CD4-positive, CD25-positive, alpha-beta regulatory T cell (primary cell): ENCODE measurements around the gene MTG2. TPM values are rescaled to one million over a fixed set of nuclear protein-coding genes. Genes with fewer than 3 reads are reported as not detected.

Experiments used
- ATAC-seq, 2 donors: fragments of 150-1000 bp; cut with Tn5 transposase; one replicate each; pipeline ENCODE4 v1.10.0; 2021; ENCODE audit warnings: low read depth in 2 of 2, moderate number of reproducible peaks in 2 of 2, moderate library complexity in 1 of 2
- DNase-seq, 3 donors: peaks; one replicate each; pipeline versions ENCODE4 v3.0.0 to v3.0.0-alpha.2; 2012 to 2022; ENCODE audit warnings: mixed read lengths in 1 of 3
- H3K27ac ChIP-seq: one replicate; pipeline ENCODE4 v1.7.0; 2013; ENCODE audit warnings: mild to moderate bottlenecking, low read length; ENCODE audit not compliant: insufficient read depth, poor library complexity, severe bottlenecking
- H3K27me3 ChIP-seq: one replicate; pipeline ENCODE4 v1.7.0; 2013; ENCODE audit warnings: low read length; ENCODE audit not compliant: control insufficient read depth, insufficient read depth
- H3K36me3 ChIP-seq: one replicate; pipeline ENCODE4 v1.7.0; 2013; ENCODE audit warnings: mild to moderate bottlenecking, low read length, moderate library complexity; ENCODE audit not compliant: control insufficient read depth, insufficient read depth
- H3K4me1 ChIP-seq: 2 replicates; pipeline ENCODE4 v1.7.0; 2013; ENCODE audit warnings: mild to moderate bottlenecking, low read length; ENCODE audit not compliant: insufficient read depth, control insufficient read depth, poor library complexity, severe bottlenecking
- H3K4me3 ChIP-seq: one replicate; pipeline ENCODE4 v1.7.0; 2013; ENCODE audit warnings: low read depth, mild to moderate bottlenecking, low read length, moderate library complexity
- H3K9me3 ChIP-seq, 2 experiments: 1 replicate in 1 of 2; 2 replicates in 1 of 2; pipeline ENCODE4 v1.7.0; 2013; ENCODE audit warnings: low read length in 2 of 2, mild to moderate bottlenecking in 1 of 2, moderate library complexity in 1 of 2; ENCODE audit not compliant: control insufficient read depth in 2 of 2
- H3K27ac Mint-ChIP-seq, 3 donors: one replicate each; pipeline ENCODE4 v1.8.0; 2020 to 2022; ENCODE audit warnings: mild to moderate bottlenecking in 3 of 3, mixed read lengths in 3 of 3, moderate library complexity in 2 of 3
- H3K27me3 Mint-ChIP-seq: one replicate; pipeline ENCODE4 v1.8.0; 2022; ENCODE audit warnings: mild to moderate bottlenecking, mixed read lengths
- H3K36me3 Mint-ChIP-seq: one replicate; pipeline ENCODE4 v1.8.0; 2020; ENCODE audit warnings: mixed read lengths
- H3K4me1 Mint-ChIP-seq, 4 donors: one replicate each; pipeline ENCODE4 v1.8.0; 2020 to 2022; ENCODE audit warnings: mixed read lengths in 4 of 4, mild to moderate bottlenecking in 1 of 4
- H3K4me3 Mint-ChIP-seq, 4 donors: one replicate each; pipeline ENCODE4 v1.8.0; 2020 to 2022; ENCODE audit warnings: mild to moderate bottlenecking in 4 of 4, mixed read lengths in 4 of 4, moderate library complexity in 3 of 4
- H3K9me3 Mint-ChIP-seq, 7 donors: one replicate each; pipeline ENCODE4 v1.8.0; 2020 to 2022; ENCODE audit warnings: mixed read lengths in 7 of 7, mild to moderate bottlenecking in 3 of 7, moderate library complexity in 2 of 7
- polyA plus RNA-seq, 4 donors: library from polyadenylated mRNA; unstranded; fragments of 300-500 nt; fragmentation: Illumina TruSeq; gene quantifications; one replicate each; pipeline ENCODE4 v1.2.3, GENCODE V29; 2021
- total RNA-seq: library from RNA; stranded (reverse); gene quantifications from one replicate; pipeline ENCODE4 v1.2.3, GENCODE V29; 2022

MTG2 gene
- total and polyA plus RNA-seq, 5 donors from 2014 or later, result 17.5 to 23.6 (median 18.9) TPM

GRCh38 chr20:62159839-62160238 lies 23.0 kb upstream of the MTG2 start:
- Mint-ChIP-seq H3K4me1 (peaks cover 0 to 21% (median 3%) of the 10 kb centered on the region in 4 donors), H3K9me3 (peaks cover 0 to 1% (median 0%) of the 10 kb centered on the region in 7 donors)
- DNase-seq, result peak in 1 of 3 donors; percentile 30

DNA sequence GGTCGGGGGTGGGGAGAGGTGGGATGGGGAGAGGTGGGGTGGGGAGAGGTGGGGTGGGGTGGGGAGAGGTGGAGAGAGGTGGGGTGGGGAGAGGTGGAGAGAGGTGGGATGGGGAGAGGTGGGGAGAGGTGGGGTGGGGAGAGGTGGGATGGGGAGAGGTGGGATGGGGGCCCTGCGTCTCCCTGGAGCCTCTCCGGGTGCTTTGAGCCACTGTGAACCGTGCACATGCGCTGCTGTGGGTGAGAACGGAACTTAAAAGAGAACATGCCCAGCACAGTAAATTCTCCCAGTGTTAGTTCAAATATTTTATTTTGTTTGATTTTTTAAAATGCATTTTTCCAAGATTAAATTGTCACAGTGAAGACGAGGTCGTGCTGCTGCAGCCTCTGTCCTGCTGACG lies 22.6 kb upstream of the MTG2 start:
- peaks cover 0 to 1% (median 0%) of the 10 kb centered on the region in 7 donors for H3K9me3 Mint-ChIP-seq
- Histone ChIP-seq H3K27me3 (no peaks in the 10 kb centered on the region), H3K4me1 (peaks cover 8% of the 10 kb centered on the region), H3K4me3 (no peak overlapping the region), H3K36me3 (peaks cover 20% of the 10 kb centered on the region), H3K27ac (no peak overlapping the region), H3K9me3 (no peaks in the 10 kb centered on the region)
- H3K36me3 Mint-ChIP-seq, result peaks cover 11% of the 10 kb centered on the region
- DNase-seq, result no peak
- ATAC-seq, result no peak
- no peaks in the 10 kb centered on the region for H3K27me3 Mint-ChIP-seq
- no peak overlapping the region for H3K4me3 Mint-ChIP-seq
- H3K4me1 Mint-ChIP-seq, result peaks cover 0 to 20% (median 2%) of the 10 kb centered on the region in 4 donors
- no peak overlapping the region for H3K27ac Mint-ChIP-seq

More at GRCh38 chr20:62159839-62160238, 23.0 kb upstream of the MTG2 start:
- no peaks in the 10 kb centered on the region for H3K27me3 ChIP-seq
- H3K4me3 ChIP-seq, result no peak overlapping the region
- H3K9me3 ChIP-seq, result no peaks in the 10 kb centered on the region
- peaks cover 8% of the 10 kb centered on the region for H3K4me1 ChIP-seq
- H3K36me3 Mint-ChIP-seq, result peaks cover 13% of the 10 kb centered on the region
- no peak overlapping the region for H3K4me3 Mint-ChIP-seq
- peak overlapping the region in 1 of 3 donors; percentile 62 for H3K27ac Mint-ChIP-seq
- no peak overlapping the region for H3K27ac ChIP-seq
- no peaks in the 10 kb centered on the region for H3K27me3 Mint-ChIP-seq
- ATAC-seq, result no peak
- H3K36me3 ChIP-seq, result peaks cover 17% of the 10 kb centered on the region

GRCh38 chr20:62160876-62161275 lies 22.0 kb upstream of the MTG2 start:
- ATAC-seq (no peak), DNase-seq (no peak)
- Mint-ChIP-seq H3K27ac (no peak overlapping the region), H3K4me3 (no peak overlapping the region), H3K9me3 (peaks cover 0 to 1% (median 0%) of the 10 kb centered on the region in 7 donors), H3K36me3 (peaks cover 4% of the 10 kb centered on the region), H3K27me3 (no peaks in the 10 kb centered on the region), H3K4me1 (peaks cover 0 to 15% (median 2%) of the 10 kb centered on the region in 4 donors)
- Histone ChIP-seq H3K36me3 (peaks cover 26% of the 10 kb centered on the region), H3K9me3 (no peaks in the 10 kb centered on the region), H3K27me3 (no peaks in the 10 kb centered on the region), H3K27ac (no peak overlapping the region), H3K4me1 (peaks cover 8% of the 10 kb centered on the region), H3K4me3 (no peak overlapping the region)

GRCh38 chr20:62161347-62161746 lies 21.5 kb upstream of the MTG2 start:
- H3K4me3 ChIP-seq, result no peak overlapping the region
- ATAC-seq, result no peak
- H3K27me3 ChIP-seq, result no peaks in the 10 kb centered on the region
- H3K27ac ChIP-seq, result no peak overlapping the region
- peaks cover 0 to 1% (median 0%) of the 10 kb centered on the region in 7 donors for H3K9me3 Mint-ChIP-seq
- H3K27ac Mint-ChIP-seq, result no peak overlapping the region
- H3K9me3 ChIP-seq, result no peaks in the 10 kb centered on the region
- H3K4me1 Mint-ChIP-seq, result peaks cover 0 to 13% (median 2%) of the 10 kb centered on the region in 4 donors
- H3K4me1 ChIP-seq, result peaks cover 8% of the 10 kb centered on the region
- no peak for DNase-seq
- no peak overlapping the region for H3K4me3 Mint-ChIP-seq
- H3K36me3 ChIP-seq, result peaks cover 30% of the 10 kb centered on the region
- H3K36me3 Mint-ChIP-seq, result peaks cover 3% of the 10 kb centered on the region
- no peaks in the 10 kb centered on the region for H3K27me3 Mint-ChIP-seq

GRCh38 chr20:62162765-62163484 lies 19.9 kb upstream of the MTG2 start:
- peaks cover 0 to 7% (median 2%) of the 10 kb centered on the region in 4 donors for H3K4me1 Mint-ChIP-seq
- DNase-seq (no peak), ATAC-seq (no peak)
- no peak overlapping the region for H3K27ac Mint-ChIP-seq
- H3K9me3 ChIP-seq, result no peaks in the 10 kb centered on the region
- H3K4me3 Mint-ChIP-seq, result no peak overlapping the region
- H3K36me3 Mint-ChIP-seq, result peaks cover 3% of the 10 kb centered on the region
- no peaks in the 10 kb centered on the region for H3K27me3 Mint-ChIP-seq
- no peak overlapping the region for H3K27ac ChIP-seq
- no peak overlapping the region for H3K4me3 ChIP-seq
- H3K27me3 ChIP-seq, result no peaks in the 10 kb centered on the region
- no peaks in the 10 kb centered on the region for H3K9me3 Mint-ChIP-seq
- peaks cover 30% of the 10 kb centered on the region for H3K36me3 ChIP-seq
- H3K4me1 ChIP-seq, result no peaks in the 10 kb centered on the region

DNA sequence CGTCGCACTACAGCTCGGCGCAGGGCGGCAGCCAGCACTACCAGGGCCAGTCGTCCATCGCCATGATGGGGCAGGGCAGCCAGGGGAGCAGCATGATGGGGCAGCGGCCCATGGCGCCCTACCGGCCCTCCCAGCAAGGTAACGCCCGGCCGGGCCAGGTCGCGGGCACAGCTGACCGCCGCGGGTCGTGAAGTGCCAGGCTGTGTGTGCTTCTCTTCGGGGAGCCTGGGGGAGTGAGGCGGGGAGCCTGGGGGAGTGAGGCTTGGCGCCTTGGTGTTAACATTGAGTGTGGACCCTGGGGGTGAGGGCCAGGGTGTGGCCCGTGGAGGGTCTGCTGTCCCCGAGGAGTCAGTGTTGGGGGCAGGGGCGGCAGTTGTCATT lies 19.4 kb upstream of the MTG2 start:
- H3K9me3 ChIP-seq, result no peaks in the 10 kb centered on the region
- H3K36me3 ChIP-seq, result peaks cover 34% of the 10 kb centered on the region
- H3K4me3 Mint-ChIP-seq, result no peak overlapping the region
- no peak overlapping the region for H3K27ac ChIP-seq
- DNase-seq (no peak), ATAC-seq (no peak)
- H3K27me3 Mint-ChIP-seq, result no peaks in the 10 kb centered on the region
- no peaks in the 10 kb centered on the region for H3K9me3 Mint-ChIP-seq
- no peak overlapping the region for H3K4me3 ChIP-seq
- H3K27me3 ChIP-seq, result no peaks in the 10 kb centered on the region
- H3K4me1 ChIP-seq, result no peaks in the 10 kb centered on the region
- H3K4me1 Mint-ChIP-seq, result peaks cover 0 to 9% (median 2%) of the 10 kb centered on the region in 4 donors
- H3K36me3 Mint-ChIP-seq, result peaks cover 9% of the 10 kb centered on the region
- no peak overlapping the region for H3K27ac Mint-ChIP-seq

GRCh38 chr20:62163986-62164762 lies 18.7 kb upstream of the MTG2 start:
- DNase-seq (no peak), ATAC-seq (no peak)
- Mint-ChIP-seq H3K27me3 (no peaks in the 10 kb centered on the region), H3K36me3 (peaks cover 9% of the 10 kb centered on the region), H3K9me3 (no peaks in the 10 kb centered on the region), H3K27ac (no peak overlapping the region), H3K4me1 (peaks cover 0 to 7% (median 2%) of the 10 kb centered on the region in 4 donors), H3K4me3 (no peak overlapping the region)
- no peaks in the 10 kb centered on the region for H3K4me1 ChIP-seq
- H3K27ac ChIP-seq, result no peak overlapping the region
- H3K9me3 ChIP-seq, result no peaks in the 10 kb centered on the region
- no peaks in the 10 kb centered on the region for H3K27me3 ChIP-seq
- no peak overlapping the region for H3K4me3 ChIP-seq
- H3K36me3 ChIP-seq, result peaks cover 34% of the 10 kb centered on the region
